OCI-LY1 (cell line): ENCODE data around the gene ZFYVE1.

Source experiments
- H2AFZ ChIP-seq: fragments of 200-600 bp; sonication (generic), shearing (Covaris generic); 2 replicates; pipeline ENCODE4 v1.6.0; 2014; ENCODE audit warnings: antibody characterized with exemption, mild to moderate bottlenecking, low read length
- H3F3A ChIP-seq: fragments of 200-600 bp; sonication (generic), shearing (Covaris generic); 2 replicates; pipeline ENCODE4 v1.6.0; 2014; ENCODE audit warnings: mild to moderate bottlenecking, antibody characterized with exemption, low read length, moderate library complexity; ENCODE audit not compliant: insufficient read depth
- H3K27ac ChIP-seq: fragments of 200-600 bp; sonication (generic); 2 replicates; pipeline ENCODE4 v1.5.1; 2014; ENCODE audit warnings: low read length, mixed run types, mild to moderate bottlenecking, low read depth; ENCODE audit not compliant: poor library complexity, severe bottlenecking
- H3K27me3 ChIP-seq: fragments of 200-600 bp; sonication (generic); 2 replicates; pipeline ENCODE4 v1.6.0; 2014; ENCODE audit warnings: antibody characterized with exemption, mild to moderate bottlenecking, low read length, moderate library complexity; ENCODE audit not compliant: insufficient read depth
- H3K36me3 ChIP-seq: fragments of 200-600 bp; sonication (generic); 2 replicates; pipeline ENCODE4 v1.6.1; 2014; ENCODE audit warnings: mild to moderate bottlenecking, antibody characterized with exemption, low read length, moderate library complexity, mixed read lengths; ENCODE audit not compliant: insufficient read depth
- H3K4me1 ChIP-seq: fragments of 200-600 bp; sonication (generic); 2 replicates; pipeline ENCODE4 v1.5.1; 2014; ENCODE audit warnings: mild to moderate bottlenecking, low read length, moderate library complexity; ENCODE audit not compliant: insufficient read depth, severe bottlenecking
- H3K4me2 ChIP-seq: fragments of 200-600 bp; sonication (generic), shearing (Covaris generic); 2 replicates; pipeline ENCODE4 v1.6.1; 2014; ENCODE audit warnings: low read length
- H3K4me3 ChIP-seq: fragments of 200-600 bp; sonication (generic); 2 replicates; pipeline ENCODE4 v1.5.1; 2014; ENCODE audit warnings: low read length, low read depth, mild to moderate bottlenecking, mixed read lengths; ENCODE audit not compliant: poor library complexity, severe bottlenecking
- H3K79me2 ChIP-seq: fragments of 200-600 bp; shearing (Covaris generic); 2 replicates; pipeline ENCODE4 v1.6.1; 2016; ENCODE audit warnings: mixed run types, low read length, mixed read lengths; ENCODE audit not compliant: insufficient read depth
- H3K9ac ChIP-seq: fragments of 200-600 bp; sonication (generic), shearing (Covaris generic); 2 replicates; pipeline ENCODE4 v1.6.1; 2014; ENCODE audit warnings: mild to moderate bottlenecking, low read length, mixed read lengths
- H3K9me2 ChIP-seq: fragments of 200-600 bp; sonication (generic), shearing (Covaris generic); 2 replicates; pipeline ENCODE4 v1.6.1; 2014; ENCODE audit warnings: low read depth, mild to moderate bottlenecking, low read length, mixed read lengths
- H3K9me3 ChIP-seq: fragments of 200-600 bp; shearing (Covaris generic); 2 replicates; pipeline ENCODE4 v1.6.1; 2014; ENCODE audit warnings: low read length, mixed read lengths
- H4K20me1 ChIP-seq: fragments of 200-600 bp; sonication (generic), shearing (Covaris generic); 2 replicates; pipeline ENCODE4 v1.6.0; 2016; ENCODE audit warnings: mild to moderate bottlenecking, low read length; ENCODE audit not compliant: insufficient read depth
- CTCF ChIP-seq: fragments of 200-600 bp; sonication (generic), shearing (Covaris generic); IDR thresholded peaks from 2 replicates; pipeline ENCODE4 v1.5.1; 2017; ENCODE audit warnings: mild to moderate bottlenecking, antibody characterized with exemption, low read length, moderate library complexity, mixed read lengths
- EZH2 ChIP-seq: fragments of 200-600 bp; sonication (generic), shearing (Covaris generic); IDR thresholded peaks from 2 replicates; pipeline ENCODE4 v1.8.0; 2017; ENCODE audit warnings: borderline replicate concordance, mixed run types, mild to moderate bottlenecking, antibody characterized with exemption, low read length, moderate library complexity, mixed read lengths

The ZFYVE1 gene

DNA sequence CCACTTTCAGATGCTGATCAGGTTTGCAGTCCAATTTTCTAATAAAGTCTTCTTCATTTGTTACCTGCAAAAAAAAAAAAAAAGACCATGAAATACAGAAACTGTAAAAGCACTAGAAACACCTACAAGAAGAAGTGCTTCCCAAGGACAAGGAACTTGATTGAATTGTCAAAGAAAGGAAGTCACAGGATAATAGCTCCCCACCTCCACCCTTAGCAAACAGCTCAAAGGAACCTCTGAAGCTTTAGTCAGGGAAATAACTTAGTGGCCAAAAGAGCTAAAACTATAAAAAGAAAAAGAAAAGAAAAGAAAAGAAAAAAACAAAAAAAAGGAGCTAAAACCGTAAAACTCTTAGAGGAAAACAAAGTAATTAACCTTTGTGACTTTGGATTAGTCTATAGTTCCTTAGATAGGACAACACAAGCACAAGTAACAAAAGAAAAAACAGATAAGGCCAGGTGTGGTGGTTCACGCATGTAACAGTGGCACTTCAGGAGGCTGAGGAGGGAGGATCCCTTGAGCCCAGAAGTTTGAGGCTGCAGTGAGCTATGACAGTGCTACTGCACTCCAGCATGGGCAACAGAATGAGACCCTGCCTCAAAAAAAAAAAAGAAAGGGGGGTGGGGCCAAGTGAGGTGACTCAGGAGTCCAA is 28.5 kb downstream of the ZFYVE1 start:
- Histone ChIP-seq H3K36me3 (peaks cover 26% of the 10 kb centered on the region), H3F3A (no peaks in the 10 kb centered on the region), H3K9ac (no peak overlapping the region), H3K4me1 (no peaks in the 10 kb centered on the region), H3K27ac (no peak overlapping the region), H3K9me2 (no peaks in the 10 kb centered on the region), H2AFZ (no peak overlapping the region), H3K4me3 (no peak overlapping the region), H4K20me1 (no peaks in the 10 kb centered on the region), H3K9me3 (no peaks in the 10 kb centered on the region), H3K27me3 (no peaks in the 10 kb centered on the region), H3K79me2 (no peaks in the 10 kb centered on the region), H3K4me2 (no peak overlapping the region)
- TF ChIP-seq CTCF = no peak
- TF ChIP-seq EZH2 = no peak

GRCh38 chr14:72996916-72997315 is 30.0 kb downstream of the ZFYVE1 start:
- Histone ChIP-seq H4K20me1 (no peaks in the 10 kb centered on the region), H3F3A (no peaks in the 10 kb centered on the region), H3K9ac (no peak overlapping the region), H3K27me3 (no peaks in the 10 kb centered on the region), H3K9me2 (no peaks in the 10 kb centered on the region), H3K4me1 (no peaks in the 10 kb centered on the region), H3K4me3 (no peak overlapping the region), H2AFZ (no peak overlapping the region), H3K36me3 (peaks cover 38% of the 10 kb centered on the region), H3K9me3 (no peaks in the 10 kb centered on the region), H3K4me2 (no peak overlapping the region), H3K27ac (no peak overlapping the region), H3K79me2 (no peaks in the 10 kb centered on the region)
- no peak for TF ChIP-seq CTCF
- no peak for TF ChIP-seq EZH2

GRCh38 chr14:72990171-72990570 is 36.7 kb downstream of the ZFYVE1 start:
- TF ChIP-seq EZH2 (no peak), CTCF (no peak)
- Histone ChIP-seq H3K4me1 (no peaks in the 10 kb centered on the region), H3K4me3 (no peak overlapping the region), H3F3A (no peaks in the 10 kb centered on the region), H3K36me3 (peaks cover 29% of the 10 kb centered on the region), H3K9me2 (no peaks in the 10 kb centered on the region), H3K27ac (no peak overlapping the region), H2AFZ (no peak overlapping the region), H3K27me3 (no peaks in the 10 kb centered on the region), H3K9me3 (no peaks in the 10 kb centered on the region), H4K20me1 (no peaks in the 10 kb centered on the region), H3K79me2 (no peaks in the 10 kb centered on the region), H3K9ac (no peak overlapping the region), H3K4me2 (no peak overlapping the region)
